ENCODE measurements around the gene SUSD3. TPM values are rescaled to one million over a fixed set of nuclear protein-coding genes. Genes with fewer than 3 reads are reported as not detected.

SUSD3 gene
- total and polyA plus RNA-seq, 2 of the 4 experiments (the other 2 are of a cell fraction) = 0.54 to 1.5 TPM

DNA sequence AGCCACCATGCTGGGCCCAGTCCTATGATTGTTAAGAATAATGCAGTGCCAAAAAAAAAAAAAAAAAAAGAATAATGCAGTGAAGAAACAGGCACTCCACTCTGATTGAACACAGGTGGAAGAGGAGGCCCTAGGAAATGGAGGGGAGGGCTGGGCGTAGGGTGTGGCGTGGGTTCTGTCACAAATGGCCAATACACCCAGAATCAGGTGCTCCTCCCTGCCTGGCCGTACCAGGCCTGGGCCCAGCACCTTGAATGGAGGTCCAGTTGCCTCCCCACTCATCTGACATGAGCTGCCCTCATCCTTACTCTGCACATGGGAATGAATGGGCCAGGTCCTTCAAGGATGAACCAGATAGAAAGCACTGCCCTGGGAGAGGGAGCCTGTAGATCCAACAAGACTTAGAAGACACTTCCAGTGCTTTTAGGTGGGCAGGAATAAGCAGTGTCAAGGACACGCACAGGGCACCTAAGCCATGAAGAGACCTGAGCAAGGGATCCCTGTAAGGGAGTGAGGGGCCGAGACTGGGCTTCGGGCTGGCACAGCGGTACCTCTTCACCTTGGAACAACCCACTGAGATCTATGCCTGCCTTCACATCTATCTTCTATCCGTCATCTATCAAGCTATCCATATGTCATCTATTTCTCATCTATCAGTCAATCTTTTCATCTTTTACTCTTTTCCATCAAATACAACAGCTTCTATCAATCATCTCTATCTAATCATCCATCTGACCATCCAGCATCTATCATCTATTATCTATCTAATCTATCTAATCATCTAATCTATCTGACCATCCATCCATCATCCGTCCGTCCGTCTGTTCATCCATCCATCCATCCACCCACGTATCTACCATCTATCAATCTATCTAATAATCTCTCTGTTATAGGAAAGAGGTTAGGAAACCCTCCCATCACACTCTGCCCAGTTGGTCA lies 59.7 kb downstream of the SUSD3 start:
- Histone ChIP-seq H3K4ac (ENCODE audit: low read depth, low read length) (peak overlapping the region; percentile 5; the same call in 1 of the 2 replicates), H3K23ac (ENCODE audit: low read depth, low read length) (no peak overlapping the region), H2AK5ac (ENCODE audit: low read depth, low read length) (no peak overlapping the region), H3K14ac (replicated peaks; ENCODE audit: low read depth, low read length) (no peak overlapping the region), H3K4me3 (ENCODE audit: insufficient read depth, low read depth, low read length) (no peak overlapping the region), H3K4me2 (ENCODE audit: low read depth, low read length) (no peak overlapping the region), H3K9me3 (ENCODE audit: control insufficient read depth, insufficient read depth, low read length) (no peaks in the 10 kb centered on the region), H4K5ac (ENCODE audit: low read depth, low read length) (no peak overlapping the region), H3K27me3 (ENCODE audit: control insufficient read depth, insufficient read depth, low read length) (no peaks in the 10 kb centered on the region), H4K20me1 (ENCODE audit: insufficient read depth, low read length) (no peaks in the 10 kb centered on the region; the same call in 1 of the 2 replicates), H3K4me1 (ENCODE audit: control insufficient read depth, insufficient read depth, low read length) (peaks cover 15% of the 10 kb centered on the region), H3K36me3 (ENCODE audit: control insufficient read depth, insufficient read depth, low read length) (peaks cover 14% of the 10 kb centered on the region; the same call in 1 of the 2 replicates), H4K8ac (ENCODE audit: low read depth in 2 of 2, low read length in 2 of 2) (no peak overlapping the region), H3K9me1 (ENCODE audit: insufficient read depth, low read length) (peaks cover 20% of the 10 kb centered on the region), H3K9ac (ENCODE audit: low read depth, low read length) (no peak overlapping the region), H3K18ac (ENCODE audit: low read depth, low read length) (no peak overlapping the region), H2BK120ac (ENCODE audit: low read depth, low read length) (no peak overlapping the region), H3K27ac (ENCODE audit: insufficient read depth, low read length) (no peak overlapping the region), H2BK5ac (ENCODE audit: low read depth, low read length, poor library complexity, severe bottlenecking) (no peak overlapping the region), H2AFZ (replicated peaks; ENCODE audit: low read length, poor library complexity) (no peak overlapping the region), H2AK9ac (replicated peaks; ENCODE audit: low read depth, low read length, poor library complexity) (no peak overlapping the region), H4K91ac (ENCODE audit: insufficient read depth, low read depth, low read length) (no peak overlapping the region; the same call in 1 of the 2 replicates), H2BK15ac (ENCODE audit: low read depth, low read length) (no peak overlapping the region), H3K56ac (ENCODE audit: extremely low read depth, insufficient read depth, low read length) (no peak overlapping the region), H3K79me1 (ENCODE audit: low read depth in 1 of 2, low read length in 2 of 2) (0 out of 4 replicates have a peak, but pooled peaks cover 0 to 5% of the 10 kb centered on the region in 2 experiments), H2BK20ac (ENCODE audit: low read depth, low read length) (no peak overlapping the region)
- BruUV-seq (replicated peaks) = no TSS peak
- intact Hi-C loops (cut with micrococcal nuclease) (no loop called here), in situ Hi-C loops (cut with MboI; ENCODE audit: low sequenced_read_pairs) (loop anchor here (10.0 to 25.0 kb wide), 2 partner anchors 337 to 444 kb away; partner anchors contain the start of genes FAM120A and FAM120AOS), dilution Hi-C loops (cut with HindIII; ENCODE audit: low sequenced_read_pairs, unreplicated experiment) (no loop called here)
- no peak for ATAC-seq (ENCODE audit: low read depth)
- POLR2A ChIA-PET (ENCODE audit: unreplicated experiment) = no interaction called here
- CTCF ChIA-PET = interaction anchor here (1.2 kb wide), 1 partner anchor 9 kb away, joined by 4 read pairs; no protein-coding TSS in a partner anchor
- DNase-seq = no peak
- 96 to 100% methylated on average over 3 to 5 of the region's 12 CpGs for WGBS, 2 experiments (ENCODE audit: extremely low coverage in 2 of 2, insufficient read length in 1 of 2)
- TF ChIP-seq, protein P1, sequence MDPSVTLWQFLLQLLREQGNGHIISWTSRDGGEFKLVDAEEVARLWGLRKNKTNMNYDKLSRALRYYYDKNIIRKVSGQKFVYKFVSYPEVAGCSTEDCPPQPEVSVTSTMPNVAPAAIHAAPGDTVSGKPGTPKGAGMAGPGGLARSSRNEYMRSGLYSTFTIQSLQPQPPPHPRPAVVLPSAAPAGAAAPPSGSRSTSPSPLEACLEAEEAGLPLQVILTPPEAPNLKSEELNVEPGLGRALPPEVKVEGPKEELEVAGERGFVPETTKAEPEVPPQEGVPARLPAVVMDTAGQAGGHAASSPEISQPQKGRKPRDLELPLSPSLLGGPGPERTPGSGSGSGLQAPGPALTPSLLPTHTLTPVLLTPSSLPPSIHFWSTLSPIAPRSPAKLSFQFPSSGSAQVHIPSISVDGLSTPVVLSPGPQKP (IDR thresholded peaks at IDR 0.05; ENCODE audit: borderline replicate concordance, low read depth, low read length) = no peak
- TF ChIP-seq MAZ (IDR thresholded peaks at IDR 0.05; ENCODE audit: borderline replicate concordance, low read depth, low read length) = no peak
- no peak for TF ChIP-seq RFX5 (IDR thresholded peaks at IDR 0.05; ENCODE audit: low read depth, low read length)
- TF ChIP-seq CHD1 (IDR thresholded peaks at IDR 0.05; ENCODE audit: low read depth, low read length) = no peak
- TF ChIP-seq CEBPB (IDR thresholded peaks at IDR 0.05; ENCODE audit: low read depth, low read length) = no peak
- TF ChIP-seq SMC3 (IDR thresholded peaks at IDR 0.05; ENCODE audit: low read depth, low read length) = no peak
- no peak; the same call in 1 of the 2 replicates for TF ChIP-seq POLR2A (IDR thresholded peaks at IDR 0.05; ENCODE audit: low read depth, low read length)
- no peak for TF ChIP-seq BHLHE40 (IDR thresholded peaks at IDR 0.05; ENCODE audit: low read depth, low read length)
- TF ChIP-seq RAD21 (IDR thresholded peaks at IDR 0.05; ENCODE audit: low read length) = no peak
- TF ChIP-seq MXI1 (IDR thresholded peaks at IDR 0.05; ENCODE audit: borderline replicate concordance, low read depth, low read length) = no peak
- TF ChIP-seq NFE2L2 (IDR thresholded peaks at IDR 0.05; ENCODE audit: low read depth, low read length) = no peak
- no peak for TF ChIP-seq MAFK (IDR thresholded peaks at IDR 0.05; ENCODE audit: low read depth, low read length)
- TF ChIP-seq FOS (IDR thresholded peaks at IDR 0.05; ENCODE audit: low read depth, low read length) = no peak
- TF ChIP-seq, protein P2, sequence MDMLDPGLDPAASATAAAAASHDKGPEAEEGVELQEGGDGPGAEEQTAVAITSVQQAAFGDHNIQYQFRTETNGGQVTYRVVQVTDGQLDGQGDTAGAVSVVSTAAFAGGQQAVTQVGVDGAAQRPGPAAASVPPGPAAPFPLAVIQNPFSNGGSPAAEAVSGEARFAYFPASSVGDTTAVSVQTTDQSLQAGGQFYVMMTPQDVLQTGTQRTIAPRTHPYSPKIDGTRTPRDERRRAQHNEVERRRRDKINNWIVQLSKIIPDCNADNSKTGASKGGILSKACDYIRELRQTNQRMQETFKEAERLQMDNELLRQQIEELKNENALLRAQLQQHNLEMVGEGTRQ (IDR thresholded peaks at IDR 0.05; ENCODE audit: low read depth, low read length) = no peak
